ENCODE measurements around the gene PPP1R9A.

The PPP1R9A gene

GRCh38 chr7:95089414-95090315 is 182.3 kb downstream of the PPP1R9A start:
- DNase-seq (ENCODE audit: low spot score), result no peak
- TF ChIP-seq CTCF (IDR thresholded peaks at IDR 0.05), result no peak
- no peak overlapping the region for H3K4me3 ChIP-seq
- H3K27ac ChIP-seq, result no peak overlapping the region

GRCh38 chr7:95092324-95092723 is 184.9 kb downstream of the PPP1R9A start:
- no peak for DNase-seq (ENCODE audit: low spot score)
- Histone ChIP-seq H3K27ac (no peak overlapping the region), H3K4me3 (no peak overlapping the region)
- TF ChIP-seq CTCF (IDR thresholded peaks at IDR 0.05), result no peak

GRCh38 chr7:95095259-95095965 is 188.0 kb downstream of the PPP1R9A start:
- no peak for DNase-seq (ENCODE audit: low spot score)
- no peak for TF ChIP-seq CTCF (IDR thresholded peaks at IDR 0.05)
- H3K4me3 ChIP-seq, result no peak overlapping the region
- H3K27ac ChIP-seq, result no peak overlapping the region

GRCh38 chr7:95095966-95096540 is 188.7 kb downstream of the PPP1R9A start:
- Histone ChIP-seq H3K27ac (no peak overlapping the region), H3K4me3 (no peak overlapping the region)
- TF ChIP-seq CTCF (IDR thresholded peaks at IDR 0.05), result no peak
- no peak for DNase-seq (ENCODE audit: low spot score)

- no peak for TF ChIP-seq CTCF (IDR thresholded peaks at IDR 0.05)
- no peak overlapping the region for H3K4me3 ChIP-seq
- DNase-seq (ENCODE audit: low spot score), result no peak
- H3K27ac ChIP-seq, result no peak overlapping the region
These were observed 189.9 kb downstream of the PPP1R9A start for GRCh38 chr7:95097291-95097690.

- TF ChIP-seq CTCF (IDR thresholded peaks at IDR 0.05), result no peak
- H3K27ac ChIP-seq, result no peak overlapping the region
- H3K4me3 ChIP-seq, result no peak overlapping the region
- no peak for DNase-seq (ENCODE audit: low spot score)
These were observed 190.5 kb downstream of the PPP1R9A start for GRCh38 chr7:95097851-95098250.

All from coronary artery (tissue), 2 donors.